ENCODE results near the gene PRR7. TPM values are rescaled to one million over a fixed set of nuclear protein-coding genes. Genes with fewer than 3 reads are reported as not detected.
A peak's percentile ranks its signal among the peaks of the same experiment; 100 is the strongest.

Gene PRR7
- total RNA-seq, 1 donor from 2014 or later = 4.4 TPM

DNA sequence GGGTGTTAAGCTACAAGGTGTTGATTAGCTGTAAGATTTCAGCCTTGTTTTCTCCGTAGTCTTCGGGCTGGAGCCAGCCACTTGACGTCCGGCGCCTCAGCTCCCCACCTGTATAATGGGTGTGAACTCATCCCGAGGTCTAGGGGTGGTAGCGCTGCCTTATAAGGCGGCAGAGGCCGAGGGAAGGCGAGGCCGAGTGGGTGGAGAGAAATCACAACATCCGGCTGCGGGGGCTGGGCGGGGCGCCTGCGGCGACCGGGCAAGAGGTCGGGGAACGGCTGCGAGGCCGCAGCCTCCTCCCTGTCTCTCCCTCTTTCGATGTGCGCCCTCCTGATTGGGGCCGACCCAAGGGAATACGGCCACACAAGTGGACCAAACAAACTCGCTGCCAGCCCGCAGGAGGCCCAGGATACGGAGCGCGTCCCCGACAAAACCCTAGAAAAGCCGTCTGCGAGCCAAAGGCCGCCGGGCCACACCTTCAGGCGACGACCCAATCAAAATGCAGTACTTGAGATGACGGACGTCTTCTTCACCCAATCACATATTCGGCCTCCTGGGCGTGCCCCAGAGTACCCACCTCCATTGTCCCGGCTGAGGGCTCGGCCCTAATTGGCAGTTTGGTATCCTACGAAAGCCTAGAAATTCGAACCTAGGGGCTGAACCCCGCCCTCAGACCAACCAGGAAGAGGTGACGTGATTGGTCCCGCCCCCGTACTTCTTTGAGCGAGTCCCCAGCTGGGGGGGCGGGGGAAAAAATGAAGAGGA, 20.6 kb upstream of the PRR7 start:
- peak overlapping the region; percentile 88 for H3K4me3 Mint-ChIP-seq (ENCODE audit: unreplicated experiment)
- H3K27ac Mint-ChIP-seq (ENCODE audit: unreplicated experiment) = peak overlapping the region; percentile 98
- peaks cover 23% of the 10 kb centered on the region for H3K4me1 Mint-ChIP-seq (ENCODE audit: unreplicated experiment)
- TF ChIP-seq, protein P1, sequence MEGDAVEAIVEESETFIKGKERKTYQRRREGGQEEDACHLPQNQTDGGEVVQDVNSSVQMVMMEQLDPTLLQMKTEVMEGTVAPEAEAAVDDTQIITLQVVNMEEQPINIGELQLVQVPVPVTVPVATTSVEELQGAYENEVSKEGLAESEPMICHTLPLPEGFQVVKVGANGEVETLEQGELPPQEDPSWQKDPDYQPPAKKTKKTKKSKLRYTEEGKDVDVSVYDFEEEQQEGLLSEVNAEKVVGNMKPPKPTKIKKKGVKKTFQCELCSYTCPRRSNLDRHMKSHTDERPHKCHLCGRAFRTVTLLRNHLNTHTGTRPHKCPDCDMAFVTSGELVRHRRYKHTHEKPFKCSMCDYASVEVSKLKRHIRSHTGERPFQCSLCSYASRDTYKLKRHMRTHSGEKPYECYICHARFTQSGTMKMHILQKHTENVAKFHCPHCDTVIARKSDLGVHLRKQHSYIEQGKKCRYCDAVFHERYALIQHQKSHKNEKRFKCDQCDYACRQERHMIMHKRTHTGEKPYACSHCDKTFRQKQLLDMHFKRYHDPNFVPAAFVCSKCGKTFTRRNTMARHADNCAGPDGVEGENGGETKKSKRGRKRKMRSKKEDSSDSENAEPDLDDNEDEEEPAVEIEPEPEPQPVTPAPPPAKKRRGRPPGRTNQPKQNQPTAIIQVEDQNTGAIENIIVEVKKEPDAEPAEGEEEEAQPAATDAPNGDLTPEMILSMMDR (IDR thresholded peaks at IDR 0.05) = no peak
- no peaks in the 10 kb centered on the region for H3K27me3 Mint-ChIP-seq (ENCODE audit: unreplicated experiment)
- H3K9me3 Mint-ChIP-seq (ENCODE audit: unreplicated experiment) = no peaks in the 10 kb centered on the region
- peak; percentile 100 for DNase-seq (ENCODE audit: extremely low spot score, unreplicated experiment)
- H3K36me3 Mint-ChIP-seq (ENCODE audit: unreplicated experiment) = peaks cover 4% of the 10 kb centered on the region

DNA sequence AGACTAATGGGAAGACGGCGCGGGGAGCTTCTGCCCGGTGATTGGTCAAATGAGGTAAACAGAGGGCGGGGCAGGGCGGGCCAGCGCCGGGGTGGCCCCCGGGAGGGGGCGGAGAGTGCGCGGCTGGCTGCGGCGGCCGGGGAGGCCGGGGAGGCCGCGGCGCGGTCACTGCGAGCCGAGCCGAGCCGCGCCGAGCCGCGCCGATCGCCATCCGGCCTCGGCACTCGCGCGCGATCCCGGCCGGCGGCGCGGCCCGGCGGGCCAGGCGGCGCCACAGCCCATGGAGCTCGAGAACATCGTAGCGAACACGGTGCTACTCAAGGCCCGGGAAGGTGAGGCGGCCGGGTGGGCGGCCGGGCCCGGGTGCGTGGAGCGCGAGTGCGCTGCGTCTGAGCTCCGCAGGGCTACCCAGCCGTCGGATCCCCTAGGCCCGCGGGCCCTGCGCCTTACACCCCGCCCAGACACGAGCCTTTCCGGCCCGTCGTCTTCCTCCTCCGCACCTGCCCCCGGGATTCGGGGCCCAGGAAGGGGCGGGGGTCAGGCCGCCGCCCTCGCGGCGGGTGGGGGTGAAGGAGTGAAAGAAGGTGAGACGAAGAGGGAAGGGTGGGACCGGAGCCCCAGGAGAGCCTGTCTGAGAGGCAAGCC, 19.9 kb upstream of the PRR7 start, which contains the start of gene GRK6:
GRK6 (plus strand) TSS at position 111 of the 645 bp plus-strand sequence; CDS start at position 281, 170 bp downstream.
- Mint-ChIP-seq H3K4me1 (ENCODE audit: unreplicated experiment) (peaks cover 22% of the 10 kb centered on the region), H3K36me3 (ENCODE audit: unreplicated experiment) (peaks cover 4% of the 10 kb centered on the region), H3K9me3 (ENCODE audit: unreplicated experiment) (no peaks in the 10 kb centered on the region), H3K27me3 (ENCODE audit: unreplicated experiment) (no peaks in the 10 kb centered on the region), H3K27ac (ENCODE audit: unreplicated experiment) (peak within 1 kb of the TSS; percentile 98), H3K4me3 (ENCODE audit: unreplicated experiment) (peak within 1 kb of the TSS; percentile 88)
- TF ChIP-seq, protein P1 (IDR thresholded peaks at IDR 0.05) = no peak
- no peak for DNase-seq (ENCODE audit: extremely low spot score, unreplicated experiment)

DNA sequence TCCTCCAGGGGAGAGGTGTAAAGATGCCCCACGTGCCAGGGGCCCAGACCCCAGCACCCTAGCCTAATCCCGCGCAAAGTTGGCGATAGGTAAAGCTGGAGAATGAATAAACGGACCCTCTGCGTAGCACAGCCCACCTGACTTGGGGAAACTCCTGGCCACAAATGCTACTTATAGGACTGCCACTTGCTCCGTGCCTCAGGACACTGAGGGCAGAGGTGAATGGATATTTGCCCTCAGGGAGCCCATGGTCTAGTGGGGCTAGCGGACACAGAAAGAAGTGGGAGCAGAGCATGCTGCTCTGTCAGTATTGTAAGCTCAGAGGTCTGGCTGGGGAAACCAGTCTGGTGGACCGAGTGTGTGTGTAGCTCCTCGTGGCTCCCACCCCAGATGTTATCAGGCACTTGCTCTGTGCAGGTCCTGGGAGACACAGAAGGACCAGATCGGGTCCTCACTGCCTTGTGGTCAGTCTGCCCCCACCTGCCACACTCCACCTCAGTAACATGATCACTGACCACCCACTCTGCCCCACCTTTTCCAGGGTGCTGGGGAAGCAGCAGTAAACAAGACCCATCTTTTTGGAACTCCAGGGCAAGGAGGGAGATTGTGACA, 19.3 kb upstream of the PRR7 start:
- Mint-ChIP-seq H3K27me3 (ENCODE audit: unreplicated experiment) (no peaks in the 10 kb centered on the region), H3K36me3 (ENCODE audit: unreplicated experiment) (peaks cover 4% of the 10 kb centered on the region), H3K4me1 (ENCODE audit: unreplicated experiment) (peaks cover 22% of the 10 kb centered on the region), H3K27ac (ENCODE audit: unreplicated experiment) (peak overlapping the region; percentile 57), H3K9me3 (ENCODE audit: unreplicated experiment) (no peaks in the 10 kb centered on the region), H3K4me3 (ENCODE audit: unreplicated experiment) (peak overlapping the region; percentile 76)
- DNase-seq (ENCODE audit: extremely low spot score, unreplicated experiment) = no peak
- TF ChIP-seq, protein P1 (IDR thresholded peaks at IDR 0.05) = no peak

DNA sequence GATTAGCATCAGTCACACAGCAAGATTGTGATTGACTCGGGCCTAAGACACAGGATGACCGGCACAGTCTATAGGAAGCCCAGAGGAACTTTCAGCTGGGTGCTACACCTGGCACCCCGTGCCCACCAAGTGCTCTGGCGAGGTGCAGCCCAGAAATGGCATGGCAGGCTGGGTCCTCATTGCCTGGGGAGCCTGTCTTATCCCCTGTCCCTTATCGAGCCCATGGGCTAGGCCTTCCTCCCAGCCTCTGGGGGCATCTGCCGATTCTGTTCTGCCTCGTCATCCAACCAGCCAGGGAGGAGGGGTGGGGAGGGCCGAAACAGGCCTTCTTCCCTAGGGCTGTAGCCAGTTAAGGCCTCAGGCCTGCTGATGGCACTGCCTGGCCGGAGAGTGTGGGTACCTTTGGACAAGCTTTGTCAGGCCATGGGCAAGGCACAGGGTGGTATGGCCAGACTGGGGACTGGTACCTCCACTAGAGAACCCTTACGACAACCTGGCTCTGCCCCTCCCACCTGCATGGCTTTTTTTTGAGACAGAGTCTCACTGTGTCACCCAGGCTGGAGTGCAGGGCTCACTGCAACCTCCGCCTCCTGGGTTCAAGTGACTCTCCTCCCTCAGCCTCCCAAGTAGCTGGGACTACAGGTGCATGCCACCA, 18.6 kb upstream of the PRR7 start:
- H3K27me3 Mint-ChIP-seq (ENCODE audit: unreplicated experiment) = no peaks in the 10 kb centered on the region
- no peak overlapping the region for H3K27ac Mint-ChIP-seq (ENCODE audit: unreplicated experiment)
- peak overlapping the region; percentile 76 for H3K4me3 Mint-ChIP-seq (ENCODE audit: unreplicated experiment)
- DNase-seq (ENCODE audit: extremely low spot score, unreplicated experiment) = no peak
- TF ChIP-seq, protein P1 (IDR thresholded peaks at IDR 0.05) = no peak
- no peaks in the 10 kb centered on the region for H3K9me3 Mint-ChIP-seq (ENCODE audit: unreplicated experiment)
- H3K4me1 Mint-ChIP-seq (ENCODE audit: unreplicated experiment) = peaks cover 22% of the 10 kb centered on the region
- peaks cover 7% of the 10 kb centered on the region for H3K36me3 Mint-ChIP-seq (ENCODE audit: unreplicated experiment)

Data from osteocyte (in vitro differentiated cells).